HG02870 (cell line): ENCODE results near the gene ZNF48.
"Not testable (repeated sequence)": the region's sequence is repeated elsewhere in the genome, so short reads cannot be mapped to it uniquely, and the experiment has no call there.

Source experiments
- ATAC-seq: cut with Tn5 transposase; IDR thresholded peaks from one replicate; pipeline ENCODE4 v1.9.1; 2021; ENCODE audit warnings: mild to moderate bottlenecking, moderate library complexity; ENCODE audit not compliant: unreplicated experiment

ZNF48 gene

DNA sequence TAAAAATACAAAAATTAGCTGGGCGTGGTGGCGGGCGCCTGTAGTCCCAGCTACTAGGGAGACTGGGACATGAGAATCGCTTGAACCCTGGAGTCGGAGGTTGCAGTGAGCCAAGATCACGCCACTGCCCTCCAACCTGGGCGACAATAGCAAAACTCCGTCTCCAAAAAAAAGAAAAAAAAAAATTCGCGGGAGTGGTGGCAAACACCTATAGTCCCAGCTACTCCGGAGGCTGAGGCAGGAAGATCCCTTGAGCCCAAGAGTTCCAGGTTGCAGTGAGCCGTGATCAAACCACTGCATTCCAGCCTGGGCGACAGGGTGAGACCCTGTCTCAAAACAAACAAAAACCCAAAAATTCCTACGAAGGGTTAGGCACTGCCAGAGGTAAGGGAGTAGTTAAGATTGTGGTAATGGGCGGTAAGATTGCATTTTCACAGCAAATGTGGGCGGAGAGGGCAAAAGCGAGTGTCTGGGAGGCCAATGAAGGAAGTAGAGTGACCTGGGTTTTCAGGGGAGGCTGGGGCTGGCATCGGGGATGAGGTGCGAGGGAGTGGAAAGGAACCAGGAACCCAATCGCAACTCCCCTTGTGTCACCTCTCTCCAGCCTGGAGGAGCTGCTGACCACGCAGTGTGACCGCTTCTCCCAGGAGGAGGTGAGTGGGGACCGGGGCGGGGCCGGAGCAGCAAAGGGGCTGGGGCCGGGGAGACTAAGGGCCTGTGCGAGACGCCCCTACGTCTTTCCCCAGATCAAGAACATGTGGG, 18.0 kb upstream of the ZNF48 start:
- no peak for ATAC-seq

DNA sequence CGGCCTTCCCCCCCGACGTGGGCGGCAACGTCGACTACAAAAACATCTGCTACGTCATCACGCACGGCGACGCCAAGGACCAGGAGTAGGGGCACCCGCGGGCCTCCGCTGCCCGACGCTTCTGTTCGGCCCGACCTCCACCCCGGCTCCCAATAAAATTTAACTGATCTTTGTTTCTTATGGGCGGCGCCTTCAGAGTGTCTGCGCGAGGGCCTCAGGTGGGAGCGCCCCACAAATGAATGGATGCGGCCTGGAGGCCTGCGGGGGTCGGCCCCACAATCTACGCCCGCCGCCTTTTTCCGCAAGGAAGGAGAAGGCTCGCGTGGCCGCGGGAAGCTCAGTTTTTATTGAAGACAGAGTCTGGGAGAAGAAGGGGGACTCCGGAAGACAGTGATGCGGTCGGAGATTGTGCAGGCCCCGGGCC, 17.4 kb upstream of the ZNF48 start:
- peak; percentile 38 for ATAC-seq

DNA sequence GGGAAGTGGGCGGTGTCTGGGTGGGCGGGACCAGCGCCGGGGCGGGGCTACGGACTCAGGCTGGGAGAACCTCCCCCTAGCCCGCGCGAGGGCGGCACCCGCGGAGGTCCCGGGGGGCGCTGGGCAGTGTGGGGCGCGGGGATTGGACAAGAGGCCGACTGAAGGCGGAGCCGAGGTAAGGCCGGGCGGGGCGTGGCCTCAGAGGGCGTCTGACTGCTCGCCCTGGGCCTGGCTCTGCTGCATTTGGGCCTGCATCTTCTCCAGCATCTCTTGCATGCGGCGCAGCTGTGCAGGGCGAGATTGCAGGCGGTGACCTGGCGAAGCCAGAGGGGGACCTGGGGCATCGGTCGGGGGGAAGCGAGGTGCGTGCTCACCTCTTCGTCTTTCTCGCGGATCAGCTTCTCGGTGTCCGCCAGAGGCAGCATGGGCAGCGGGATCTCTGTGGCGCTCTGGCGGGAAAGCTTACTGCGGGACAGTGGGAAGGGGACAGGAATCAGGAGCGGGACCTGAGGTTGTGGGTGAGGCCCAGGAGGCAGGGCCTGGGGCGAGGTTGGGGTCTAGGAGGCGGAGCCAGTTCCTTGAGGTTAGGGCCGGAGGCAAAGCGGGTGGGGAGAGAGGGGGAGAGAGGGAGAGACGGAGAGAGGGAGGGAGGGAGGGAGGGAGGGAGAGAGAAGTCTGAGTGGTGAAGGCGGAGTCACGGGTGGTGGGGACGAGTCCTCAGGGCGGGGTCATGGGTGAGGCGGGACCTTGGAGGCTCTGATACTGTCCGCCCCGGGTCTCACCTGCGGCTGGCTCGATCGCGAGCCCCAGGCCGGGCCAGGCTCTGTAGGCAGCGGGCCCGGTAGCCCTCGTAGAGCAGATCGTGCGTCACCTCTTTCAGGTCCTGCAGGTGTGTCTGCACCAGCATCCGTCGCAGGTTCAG, 16.7 kb upstream of the ZNF48 start:
- ATAC-seq, result peak; percentile 84

DNA sequence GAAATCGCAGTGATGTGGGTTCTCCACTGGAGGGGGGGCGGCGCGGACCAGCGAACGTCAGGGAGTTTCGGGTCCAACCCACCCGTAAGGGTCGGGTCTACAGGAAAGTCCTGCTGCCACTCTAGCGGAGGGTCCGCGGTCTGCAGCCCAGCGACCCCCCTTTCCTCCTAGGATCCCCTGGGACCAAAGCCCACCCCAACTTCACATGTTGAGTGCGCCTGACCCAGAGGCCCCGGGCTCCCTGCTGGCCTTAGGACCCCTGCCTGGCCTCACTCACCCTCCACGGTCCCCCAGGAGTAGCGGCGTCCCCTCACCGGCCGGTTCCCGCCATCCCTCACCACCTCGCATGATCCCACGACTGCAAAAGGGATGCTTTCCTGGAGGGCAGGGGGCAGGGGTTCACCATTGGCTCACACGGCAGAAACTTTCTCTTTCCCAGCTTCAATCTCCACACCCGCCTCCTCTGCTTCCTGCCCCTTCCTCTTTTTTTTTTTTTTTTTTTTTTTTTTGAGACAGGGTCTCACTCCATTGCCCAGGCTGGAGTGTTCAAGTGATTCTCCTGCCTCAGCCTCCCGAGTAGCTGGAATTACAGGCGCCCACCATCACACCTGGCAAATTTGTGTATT, 15.9 kb upstream of the ZNF48 start:
- no peak for ATAC-seq

DNA sequence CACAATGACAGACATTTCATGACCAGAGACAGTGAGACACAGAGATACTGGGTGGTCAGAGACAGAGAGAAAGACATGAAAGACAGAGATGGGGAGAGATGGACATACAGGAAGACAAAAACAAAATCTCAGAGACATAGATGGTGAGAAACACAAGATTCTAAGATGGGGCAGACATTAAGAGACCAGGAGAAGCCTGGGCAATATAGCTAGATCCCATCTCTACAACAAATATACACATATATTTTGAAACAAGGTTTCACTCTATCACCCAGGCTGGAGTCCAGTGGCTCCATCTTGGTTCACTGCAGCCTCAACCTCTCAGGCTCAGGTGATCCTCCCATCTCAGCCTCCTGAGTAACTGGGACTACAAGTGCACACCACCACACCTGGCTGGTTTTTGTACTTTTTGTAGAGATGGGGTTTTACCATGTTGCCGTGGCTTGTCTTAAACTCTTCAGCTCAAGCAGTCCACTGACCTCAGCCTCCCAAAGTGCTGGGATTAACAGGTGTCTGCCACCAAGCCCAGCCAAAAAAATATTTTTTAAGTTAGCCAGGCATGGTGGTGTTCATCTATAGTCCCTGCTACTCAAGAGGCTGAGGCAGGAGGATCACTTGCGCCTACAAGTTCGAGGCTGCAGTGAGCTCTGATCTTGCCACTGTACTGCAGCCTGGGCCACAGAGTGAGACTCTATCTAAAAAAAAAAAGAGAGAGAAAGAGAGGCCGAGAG, 15.0 kb upstream of the ZNF48 start:
- no peak for ATAC-seq

DNA sequence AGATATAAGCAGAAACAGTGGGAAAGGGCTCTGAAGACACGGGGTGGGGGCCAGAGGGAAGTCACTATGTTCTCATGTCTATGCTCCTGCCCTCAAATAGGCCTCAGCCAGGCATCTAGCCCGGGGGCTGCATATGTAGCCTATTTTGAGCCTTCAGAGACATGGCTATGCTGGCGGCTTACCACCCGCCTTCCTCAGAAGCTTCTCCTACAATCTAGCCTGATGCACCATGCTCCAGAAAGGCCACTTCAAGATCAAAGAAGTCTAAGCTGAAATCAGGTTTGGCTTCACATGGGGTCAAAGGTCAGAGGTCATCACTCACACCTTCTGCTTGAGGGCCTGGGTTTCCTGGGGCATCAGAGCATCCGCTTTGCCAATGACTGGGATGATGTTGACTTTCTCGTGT, 14.4 kb upstream of the ZNF48 start:
- no peak for ATAC-seq

DNA sequence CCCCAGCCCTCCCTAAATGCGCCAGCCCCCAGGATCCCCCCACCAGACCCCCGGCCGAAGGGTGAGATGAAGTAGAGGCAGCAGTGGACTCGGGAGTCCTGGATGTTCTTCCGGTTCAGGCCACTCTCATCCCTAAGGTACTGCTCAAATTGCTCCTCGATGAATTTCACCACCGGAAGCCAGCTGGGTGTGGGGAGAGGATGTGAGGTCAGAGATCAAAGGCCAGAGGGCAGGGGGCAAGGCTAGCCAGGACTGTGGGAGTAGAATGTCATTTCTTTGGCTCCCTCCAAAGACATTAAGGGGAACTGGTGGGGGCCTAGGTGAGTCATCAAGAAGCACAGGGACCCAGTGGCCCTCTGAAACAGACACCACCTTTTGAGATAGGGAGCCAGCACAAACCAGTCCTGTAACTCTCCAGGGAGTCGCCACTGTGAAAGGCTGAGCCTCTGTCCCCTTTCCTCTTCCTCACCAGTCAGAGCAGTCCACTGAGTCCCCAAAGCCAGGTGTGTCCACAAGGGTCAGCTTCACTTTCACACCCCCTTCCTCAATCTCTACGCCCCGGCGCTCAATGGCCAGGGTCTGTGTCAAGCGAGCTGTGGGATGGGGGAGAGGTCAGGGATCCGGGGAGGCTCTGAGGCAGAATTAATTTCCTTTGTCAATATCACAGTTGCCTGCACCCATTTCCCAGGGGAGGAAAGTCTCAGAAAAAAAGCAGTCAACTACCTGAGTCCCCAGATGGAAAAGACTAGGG, 13.8 kb upstream of the ZNF48 start:
- ATAC-seq, result no peak

DNA sequence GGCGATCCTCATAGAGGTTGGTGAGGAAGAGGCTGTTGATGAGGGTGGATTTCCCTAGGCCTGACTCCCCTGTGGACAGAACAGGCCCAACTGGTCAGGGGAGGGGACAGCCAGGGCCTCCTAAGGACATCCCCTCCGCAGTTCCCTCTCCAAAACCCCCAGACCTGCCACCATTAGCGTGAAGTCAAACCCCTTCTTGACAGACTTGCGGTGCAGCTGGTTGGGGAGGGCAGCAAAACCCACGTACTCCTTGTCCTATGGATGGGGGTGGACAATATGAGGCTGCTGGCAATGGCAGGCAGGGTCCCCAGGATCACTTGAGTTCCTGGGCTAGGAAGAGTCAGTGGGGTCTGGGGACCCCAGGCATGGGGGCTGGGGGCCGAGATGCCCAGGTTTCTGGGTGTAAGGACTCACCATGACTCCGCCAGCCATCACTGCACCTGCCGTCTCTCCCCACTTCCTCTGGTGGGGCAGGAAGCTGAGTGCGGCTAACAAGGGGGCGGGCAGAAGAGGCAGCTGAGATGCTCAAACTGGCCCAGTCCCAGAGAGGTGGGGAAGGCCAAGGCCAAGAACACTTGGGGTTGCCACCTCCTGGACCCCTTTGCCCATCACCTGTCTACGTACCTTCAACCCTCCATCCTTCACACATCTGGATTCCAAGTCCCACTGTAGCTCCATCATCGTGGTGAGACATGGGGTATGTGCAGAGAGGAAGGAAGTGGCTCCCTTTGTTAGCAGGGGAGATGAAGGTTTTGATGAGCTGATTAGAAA, 12.9 kb upstream of the ZNF48 start, which contains the start of gene SEPTIN1:
Gene SEPTIN1, minus strand, starts transcription at position 451 of the 771 bp plus-strand sequence. Its CDS starts 19 bp downstream, at position 432.
- no peak for ATAC-seq

DNA sequence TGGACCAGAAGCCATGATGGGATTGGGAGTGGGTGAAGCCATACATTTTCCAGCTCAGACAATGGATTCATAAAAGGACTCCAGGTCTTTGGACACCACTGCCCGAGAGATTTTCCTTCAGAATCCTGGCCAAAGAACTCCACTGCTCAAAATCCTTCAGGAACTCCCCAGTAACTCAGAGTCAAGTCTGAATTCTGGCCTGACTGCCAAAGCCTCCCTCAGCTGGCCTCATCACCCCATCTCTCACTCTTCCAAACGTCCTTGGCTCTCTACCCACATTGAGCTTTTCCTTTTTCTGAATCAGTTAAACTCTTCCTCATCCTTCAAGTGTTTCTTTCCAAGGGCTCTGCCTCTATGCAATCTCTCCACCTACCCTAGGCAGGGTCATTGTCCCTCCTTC, 11.7 kb upstream of the ZNF48 start:
- ATAC-seq, result no peak

DNA sequence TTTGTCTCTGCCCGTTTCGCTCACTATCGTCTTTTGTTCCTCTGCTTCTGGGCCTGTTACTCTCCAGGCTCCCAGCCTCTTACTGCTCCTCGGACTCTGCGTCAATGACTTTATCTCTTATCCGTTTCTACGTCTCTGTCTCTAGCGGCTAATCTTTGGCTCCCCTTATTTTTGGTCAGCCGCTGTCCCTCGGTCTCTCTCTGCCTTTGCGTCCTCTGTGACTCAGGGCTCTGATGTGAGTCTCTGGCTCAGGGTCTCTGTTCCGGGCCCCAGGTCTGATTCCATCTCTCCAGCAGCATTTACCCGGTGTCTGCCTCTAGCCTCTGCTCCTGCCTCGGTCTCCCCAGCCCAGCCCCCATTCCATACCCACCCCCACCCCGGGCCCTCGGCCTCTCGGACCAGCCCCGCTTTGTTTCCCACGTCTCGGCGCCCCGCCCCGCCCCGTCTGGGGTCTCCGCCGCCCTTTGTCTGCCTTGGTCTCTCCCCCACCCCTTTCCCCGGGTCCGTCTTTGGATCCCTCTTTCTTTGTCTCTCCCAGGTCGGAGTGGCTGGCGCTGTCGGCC, 547 bp upstream of the ZNF48 start:
- no peak for ATAC-seq

DNA sequence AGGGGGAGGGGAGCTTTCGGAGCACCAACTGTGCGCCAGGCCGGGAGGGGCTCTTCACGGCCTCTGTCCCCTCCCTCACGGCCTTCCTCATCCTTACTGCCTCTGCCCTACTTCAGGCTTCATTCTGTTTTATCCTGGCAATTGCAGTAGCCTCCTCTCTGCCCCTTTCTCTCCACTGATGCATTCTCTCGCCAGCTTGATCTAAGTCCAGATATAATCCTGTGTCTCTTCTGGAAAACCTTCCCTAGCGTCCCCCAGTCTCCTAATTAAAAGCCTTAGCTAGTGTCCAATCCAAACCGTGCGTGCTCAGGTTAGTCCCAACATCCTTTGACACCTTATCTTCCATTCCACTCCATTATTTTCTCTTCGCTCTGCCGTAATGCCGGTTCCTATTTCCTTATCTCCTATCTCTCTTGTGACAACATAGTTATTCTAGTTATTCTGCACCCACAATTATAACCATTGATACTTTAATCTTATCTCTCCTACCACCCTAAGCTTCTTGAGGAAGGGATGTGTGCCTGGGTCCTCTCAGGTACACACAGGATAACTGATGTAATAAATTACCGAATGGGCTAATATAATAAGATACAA, 869 bp downstream of the ZNF48 start:
- no peak for ATAC-seq

DNA sequence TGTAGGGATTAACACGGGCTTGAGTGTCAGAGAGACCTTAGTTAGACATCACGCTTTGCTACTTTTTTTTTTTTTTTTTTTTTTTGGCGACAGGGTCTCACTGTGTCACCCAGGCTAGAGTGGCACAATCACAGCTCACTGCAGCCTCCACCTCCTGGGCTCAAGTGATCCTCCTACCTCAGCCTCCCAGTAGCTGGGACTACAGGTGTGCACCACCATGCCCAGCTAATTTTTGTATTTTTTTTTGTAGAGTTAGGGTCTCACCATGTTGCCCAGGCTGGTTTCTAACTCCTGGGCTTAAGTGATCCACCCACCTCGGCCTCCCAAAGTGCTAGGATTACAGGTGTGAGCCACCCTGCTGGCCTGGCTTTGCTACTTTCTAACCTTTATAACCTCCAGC, 1.4 kb downstream of the ZNF48 start:
- ATAC-seq, result not testable (repeated sequence)

DNA sequence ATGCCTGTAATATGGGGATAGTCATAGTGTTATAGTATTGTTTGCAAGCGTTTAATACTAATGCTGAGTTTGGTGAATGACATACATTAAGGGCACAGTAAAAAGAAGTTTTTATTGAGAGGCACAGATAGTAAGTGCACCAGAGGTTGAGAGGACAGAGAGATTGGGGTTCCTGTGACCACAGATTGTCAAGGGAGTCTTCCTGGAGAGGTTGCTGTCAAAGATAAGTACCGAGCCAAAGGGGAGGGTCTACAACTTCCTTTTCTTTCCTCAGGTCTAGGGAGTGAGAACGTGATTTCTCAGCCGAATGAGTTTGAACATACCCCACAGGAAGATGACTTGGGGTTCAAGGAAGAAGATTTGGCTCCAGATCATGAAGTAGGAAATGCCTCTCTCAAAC, 1.8 kb downstream of the ZNF48 start:
- no peak for ATAC-seq

DNA sequence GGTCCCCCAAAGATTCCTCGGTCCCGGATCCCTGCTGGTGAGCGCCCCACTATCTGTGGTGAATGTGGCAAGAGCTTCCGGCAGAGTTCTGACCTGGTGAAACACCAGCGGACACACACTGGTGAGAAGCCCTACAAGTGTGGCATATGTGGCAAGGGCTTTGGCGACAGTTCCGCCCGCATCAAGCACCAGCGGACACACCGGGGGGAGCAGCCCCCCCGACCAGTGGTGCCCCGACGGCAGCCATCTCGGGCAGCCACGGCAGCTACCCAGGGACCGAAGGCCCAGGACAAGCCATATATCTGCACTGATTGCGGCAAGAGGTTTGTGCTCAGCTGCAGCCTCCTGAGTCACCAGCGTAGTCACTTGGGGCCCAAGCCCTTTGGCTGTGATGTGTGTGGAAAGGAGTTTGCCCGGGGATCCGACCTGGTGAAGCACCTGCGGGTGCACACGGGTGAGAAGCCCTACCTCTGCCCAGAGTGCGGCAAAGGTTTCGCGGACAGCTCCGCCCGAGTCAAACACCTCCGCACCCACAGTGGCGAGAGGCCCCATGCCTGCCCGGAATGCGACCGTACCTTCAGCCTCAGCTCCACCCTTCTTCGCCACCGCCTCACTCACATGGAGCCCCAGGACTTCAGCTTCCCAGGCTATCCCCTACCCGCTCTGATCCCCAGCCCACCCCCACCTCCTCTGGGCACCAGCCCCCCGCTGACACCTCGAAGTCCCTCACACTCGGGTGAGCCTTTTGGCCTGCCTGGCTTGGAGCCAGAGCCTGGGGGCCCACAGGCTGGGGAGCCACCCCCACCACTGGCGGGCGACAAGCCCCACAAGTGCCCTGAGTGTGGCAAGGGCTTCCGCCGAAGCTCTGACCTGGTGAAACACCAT, 2.8 kb downstream of the ZNF48 start:
- ATAC-seq, result no peak

DNA sequence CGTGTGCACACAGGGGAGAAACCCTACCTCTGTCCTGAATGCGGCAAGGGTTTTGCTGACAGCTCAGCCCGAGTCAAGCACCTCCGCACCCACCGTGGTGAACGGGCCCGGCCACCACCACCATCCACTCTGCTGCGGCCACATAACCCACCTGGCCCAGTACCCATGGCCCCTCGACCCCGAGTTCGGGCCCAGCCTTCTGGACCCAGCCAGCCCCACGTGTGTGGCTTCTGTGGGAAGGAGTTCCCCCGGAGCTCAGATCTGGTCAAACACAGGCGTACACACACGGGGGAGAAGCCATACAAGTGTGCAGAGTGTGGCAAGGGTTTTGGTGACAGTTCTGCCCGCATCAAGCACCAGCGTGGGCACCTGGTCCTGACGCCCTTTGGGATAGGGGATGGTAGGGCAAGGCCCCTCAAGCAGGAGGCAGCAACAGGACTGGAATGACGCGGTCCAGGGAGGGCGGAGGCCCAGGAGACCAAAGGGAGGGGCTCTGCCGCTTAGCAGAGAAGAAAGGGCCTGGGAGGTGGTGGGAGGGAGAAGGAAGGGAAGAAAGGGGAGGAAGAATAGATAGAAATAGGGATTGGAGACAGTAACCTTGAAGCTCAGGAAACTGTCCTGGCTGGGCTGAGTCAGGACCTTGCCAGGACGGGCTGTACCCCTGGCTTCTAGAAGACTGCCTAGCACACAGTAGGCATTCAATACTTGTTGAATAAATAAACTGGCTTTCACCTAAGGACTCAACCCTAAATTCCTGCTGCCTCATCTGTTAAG, 3.6 kb downstream of the ZNF48 start:
- ATAC-seq, result no peak

DNA sequence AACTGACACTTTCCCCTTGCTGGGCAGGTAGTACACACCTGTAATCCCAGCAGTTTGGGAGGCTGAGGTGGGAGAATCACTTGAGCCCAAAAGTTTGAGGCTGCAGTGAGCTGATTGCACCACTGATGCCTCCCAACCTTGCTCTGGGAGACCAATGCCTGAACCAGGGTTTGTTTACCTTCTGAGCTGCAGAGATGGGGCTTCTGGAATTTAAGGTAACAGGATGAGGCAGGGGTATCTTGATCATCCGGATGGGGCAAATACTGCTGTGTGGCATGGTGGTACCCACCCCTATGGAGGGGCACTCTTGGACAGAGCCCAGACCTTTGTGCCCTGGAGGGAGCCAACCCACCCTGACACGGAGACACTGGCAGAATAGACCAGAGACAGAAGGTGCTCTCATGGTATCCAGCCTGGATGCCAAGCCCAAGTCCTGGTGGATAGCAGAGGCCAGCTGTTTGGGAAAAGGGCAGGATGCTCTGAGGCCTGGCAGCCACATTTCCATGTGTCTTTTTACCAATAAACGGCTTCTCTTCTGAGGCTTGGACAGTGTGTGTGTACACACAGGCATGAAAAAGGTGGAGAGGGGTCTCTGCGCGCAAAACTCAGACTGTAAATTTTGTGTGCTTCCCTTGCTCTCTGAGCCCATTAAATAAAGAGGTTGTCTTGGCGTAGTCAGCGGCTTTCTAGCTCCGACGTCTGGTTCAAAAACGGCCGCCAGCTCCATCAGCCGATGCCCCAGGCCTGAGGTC, 4.4 kb downstream of the ZNF48 start:
- ATAC-seq, result no peak
